H1 (cell line): ENCODE data around the gene VPS54. TPM values are rescaled to one million over a fixed set of nuclear protein-coding genes. Genes with fewer than 3 reads are reported as not detected.

Experiments
- BACH1 ChIP-seq: IDR thresholded peaks from 2 replicates; pipeline ENCODE4 v1.6.1; 2012; ENCODE audit warnings: low read length, improper control_type of control experiment
- CREB1 ChIP-seq: IDR thresholded peaks from 2 replicates; pipeline ENCODE4 v1.6.1; 2012; ENCODE audit warnings: inconsistent platforms
- EZH2 ChIP-seq: fragments of 200-600 bp; sonication (generic); IDR thresholded peaks from 2 replicates; pipeline ENCODE4 v1.7.1; 2012; ENCODE audit warnings: low read depth, mild to moderate bottlenecking, moderate library complexity, low read length, inconsistent platforms; ENCODE audit not compliant: severe bottlenecking
- JUN ChIP-seq: IDR thresholded peaks from 2 replicates; pipeline ENCODE4 v1.6.1; 2011; ENCODE audit warnings: low read depth, mild to moderate bottlenecking, improper control_type of control experiment, low read length
- KDM1A ChIP-seq: fragments of 200-600, 300-600 bp; sonication (generic); IDR thresholded peaks from 2 replicates; pipeline ENCODE4 v1.7.1; 2016; ENCODE audit warnings: mild to moderate bottlenecking, low read length, borderline replicate concordance
- POLR2A ChIP-seq, 2 experiments: IDR thresholded peaks; 1 replicate in 1 of 2; 2 replicates in 1 of 2; pipeline ENCODE4 v1.6.1; 2011; ENCODE audit warnings: low read depth in 2 of 2, low read length in 2 of 2, mild to moderate bottlenecking in 2 of 2; ENCODE audit errors: control extremely low read depth in 1 of 2
- POLR2AphosphoS5 ChIP-seq: IDR thresholded peaks from 2 replicates; pipeline ENCODE4 v1.6.1; 2011; ENCODE audit warnings: low read depth, low read length
- RBBP5 ChIP-seq: IDR thresholded peaks from 2 replicates; pipeline ENCODE4 v1.7.1; 2012; ENCODE audit warnings: low read depth, mild to moderate bottlenecking, inconsistent platforms, low read length, moderate library complexity, borderline replicate concordance
- TBP ChIP-seq: IDR thresholded peaks from 2 replicates; pipeline ENCODE4 v1.6.1; 2011; ENCODE audit warnings: low read depth, low read length, improper control_type of control experiment
- YY1 ChIP-seq: IDR thresholded peaks from 2 replicates; pipeline ENCODE4 v1.6.1; 2011; ENCODE audit warnings: low read depth, mild to moderate bottlenecking, low read length
- polyA plus RNA-seq, 7 experiments: library from polyadenylated mRNA; depleted of rRNA in 3 of 7; stranded (reverse) in 5 of 7; unstranded in 2 of 7; fragments of >200 nt in 5 of 7; fragments of 200-250 nt in 2 of 7; gene quantifications; 1 replicate in 5 of 7; 2 replicates in 1 of 7; 4 replicates in 1 of 7; pipeline versions ENCODE4 v1.2.1 to v1.2.3, GENCODE V29; 2011 to 2013; ENCODE audit warnings: missing spikeins in 2 of 7, mixed read lengths in 2 of 7
- total RNA-seq: library from RNA; stranded (reverse); fragmentation: NEBNext Ultra II Directional; extraction: Animal tissue kit (Norgen Biotek cat#: 25700); gene quantifications from 2 replicates; pipeline ENCODE4 v1.2.1, GENCODE V29; 2021

VPS54 gene
- total and polyA plus RNA-seq, 2 of the 8 experiments (the other 6 are each of a cell fraction or from before 2014, with no cell fraction given) = 3.6 to 13.2 TPM

GRCh38 chr2:63878486-63878885 is 140.7 kb downstream of the VPS54 start (continued):
- TF ChIP-seq KDM1A (no peak), POLR2A (IDR thresholded peaks at IDR 0.05; ENCODE audit: control extremely low read depth in 1 of 2, low read depth in 2 of 2, low read length in 2 of 2) (no peak), TBP (no peak), POLR2AphosphoS5 (no peak), CREB1 (no peak), RBBP5 (no peak), EZH2 (no peak), YY1 (no peak), BACH1 (no peak), JUN (no peak)
